Activated CD8-positive, alpha-beta memory T cell treated with anti-CD3 and anti-CD28 coated beads for 36 hours (primary cell): ENCODE measurements around the gene PRKD2. TPM values are rescaled to one million over a fixed set of nuclear protein-coding genes. Genes with fewer than 3 reads are reported as not detected.

Experiments
- CTCF ChIA-PET: fragments of 350-600 bp; sonication (Branson Sonifier 250); formaldehyde crosslinking; loops from one replicate; lab custom pipeline; 2021; ENCODE audit warnings: antibody characterized with exemption; lab: Charles Lee
- POLR2A ChIA-PET: fragments of 350-600 bp; sonication (Branson Sonifier 250); formaldehyde crosslinking; loops from one replicate; lab custom pipeline; 2021; ENCODE audit warnings: antibody characterized with exemption; lab: Charles Lee
- total RNA-seq, 2 experiments: library from RNA; stranded (reverse); gene quantifications; one replicate each; pipeline ENCODE4 v1.2.3, GENCODE V29; 2021

The PRKD2 gene
- total RNA-seq, 2 experiments from 2014 or later = 60.5 to 65.2 TPM

DNA sequence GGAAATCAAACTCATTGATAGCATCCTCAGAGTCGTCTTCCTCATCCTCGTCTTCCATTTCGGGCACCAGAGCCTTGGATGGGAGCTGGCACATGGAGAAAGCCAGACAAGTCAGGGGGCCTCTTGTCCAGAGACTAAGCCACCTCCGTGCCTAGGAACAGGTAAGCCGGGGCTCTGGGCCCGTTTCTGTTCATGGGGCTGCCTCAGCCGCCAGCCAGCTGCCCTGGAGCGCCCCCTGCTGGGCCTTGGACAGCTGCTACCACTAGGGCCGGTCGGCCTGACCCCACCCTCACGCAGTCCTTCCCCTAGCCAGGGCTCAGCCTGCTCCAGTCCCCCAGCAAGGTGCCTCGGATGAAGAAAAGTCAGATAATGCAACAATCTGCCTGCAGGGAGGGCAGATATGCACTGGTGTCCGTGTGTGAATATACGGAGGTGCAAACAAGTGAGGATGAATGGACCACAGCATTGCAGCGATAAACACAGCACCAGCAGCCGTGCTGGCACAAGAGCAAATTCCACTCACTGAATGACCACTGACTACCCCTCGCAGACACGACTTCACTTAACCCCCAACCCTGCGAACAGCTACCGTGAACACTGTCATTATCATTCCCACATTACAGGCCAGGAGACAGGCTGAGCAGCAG is 11.9 kb upstream of the PRKD2 start:
- POLR2A ChIA-PET = interaction anchor here (1.4 kb wide), 1 partner anchor 15 kb away, joined by 7 read pairs; no protein-coding TSS in a partner anchor

DNA sequence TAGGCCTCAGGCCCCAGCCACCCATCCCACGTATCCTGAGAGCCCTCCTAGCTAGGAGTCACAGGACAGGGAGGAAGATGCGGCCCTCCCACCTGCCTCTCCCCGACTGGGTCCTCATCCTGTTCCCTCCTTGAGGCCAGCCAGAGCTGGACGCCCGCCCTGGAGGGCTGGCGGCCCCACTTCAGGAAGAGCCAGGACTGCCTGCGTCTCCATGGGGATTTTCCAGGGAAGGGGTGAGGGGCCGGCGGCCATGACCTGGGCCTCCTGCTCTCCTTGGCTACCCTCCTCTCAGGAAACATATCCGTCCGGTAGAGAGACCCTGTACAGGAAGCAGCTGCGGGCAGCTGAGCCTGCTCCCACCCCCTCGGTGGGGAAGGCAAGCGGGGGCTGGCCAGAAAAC is 11.3 kb upstream of the PRKD2 start:
- ChIA-PET POLR2A (interaction anchor here (1.4 kb wide), 1 partner anchor 15 kb away, joined by 7 read pairs; no protein-coding TSS in a partner anchor), CTCF (interaction anchor here (0.6 to 5.0 kb wide), 26 partner anchors 9 to 206 kb away, joined by 3 to 58 read pairs (median 4); partner anchors contain the start of genes DACT3, FKRP and PTGIR)

More for the DNA sequence above, 11.9 kb upstream of the PRKD2 start:
- CTCF ChIA-PET = interaction anchor here (0.6 to 5.0 kb wide), 30 partner anchors 9 to 504 kb away, joined by 3 to 58 read pairs (median 4); partner anchors contain the start of genes DACT3, FKRP and PTGIR

DNA sequence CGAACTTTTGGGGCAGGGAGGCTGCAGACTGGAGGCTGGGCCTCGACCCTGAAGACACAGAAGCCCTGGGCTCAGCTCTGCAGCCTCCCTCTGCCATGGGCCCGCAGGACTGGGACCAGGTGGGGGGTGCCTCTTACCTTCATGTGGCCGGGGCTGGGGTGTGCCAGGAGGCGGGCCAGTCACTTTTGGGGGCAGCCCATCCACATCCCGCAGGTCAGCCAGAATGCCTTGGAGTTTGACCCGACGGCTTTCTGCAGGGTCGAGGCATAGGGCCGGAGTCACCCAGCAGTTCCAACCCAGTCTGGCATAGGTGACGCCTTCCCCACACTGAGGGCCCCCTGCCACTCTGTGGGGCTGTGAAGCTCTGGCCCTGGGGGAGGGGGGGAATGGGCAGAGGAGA is 10.8 kb upstream of the PRKD2 start:
- ChIA-PET POLR2A (interaction anchor here (1.4 kb wide), 1 partner anchor 14 kb away, joined by 7 read pairs; no protein-coding TSS in a partner anchor), CTCF (interaction anchor here (0.8 to 5.0 kb wide), 16 partner anchors 10 to 206 kb away, joined by 3 to 58 read pairs (median 5); partner anchors contain the start of genes DACT3, FKRP and PTGIR)

DNA sequence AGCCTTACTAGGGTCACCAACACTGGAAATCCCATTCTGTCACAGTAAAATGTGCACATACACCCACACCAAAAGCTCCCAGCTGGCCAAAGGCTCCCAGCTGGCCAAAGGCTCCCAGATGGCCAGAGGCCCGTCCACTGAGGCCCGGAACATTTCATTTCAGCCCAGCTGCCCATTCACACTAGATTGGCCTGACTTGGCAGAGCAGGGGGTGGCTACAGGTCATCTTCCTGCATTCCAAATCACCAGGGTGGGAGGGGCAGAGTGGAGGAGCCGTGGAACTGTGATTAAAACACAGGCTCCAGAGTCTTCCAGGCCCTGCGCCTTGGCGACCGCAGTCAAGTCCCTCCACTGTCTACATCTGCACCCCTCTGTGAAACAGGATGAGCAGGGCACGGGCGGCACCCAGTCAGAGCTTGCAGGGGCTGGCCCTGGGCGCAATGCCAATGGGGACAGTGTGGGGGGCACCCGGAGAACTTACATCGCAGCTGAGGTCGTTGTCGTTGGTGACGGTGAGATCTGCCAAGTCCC is 10.1 kb upstream of the PRKD2 start:
- ChIA-PET CTCF (interaction anchor here (1.7 to 5.0 kb wide), 2 partner anchors 23 to 46 kb away, joined by 4 to 58 read pairs; no protein-coding TSS in a partner anchor), POLR2A (no interaction called here)

DNA sequence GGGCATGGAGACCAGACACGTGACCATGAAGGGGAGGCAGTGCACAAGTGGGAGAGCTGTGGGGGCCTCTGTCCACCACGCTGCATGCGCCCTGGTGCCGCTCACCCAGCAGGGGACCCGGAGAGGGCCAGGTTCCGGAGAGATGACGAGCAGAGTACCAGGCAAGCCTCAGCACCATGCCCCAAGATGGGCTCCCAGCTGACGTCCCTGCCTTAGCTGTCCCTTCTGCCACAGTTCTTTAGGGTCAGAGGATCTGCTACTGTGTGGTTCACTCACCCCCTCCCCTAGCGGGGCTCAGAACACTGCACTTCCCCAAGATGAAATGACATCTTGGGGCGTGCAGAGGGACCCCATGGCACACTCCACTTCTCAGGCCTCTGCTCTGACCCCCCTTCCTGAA is 9.6 kb upstream of the PRKD2 start:
- ChIA-PET CTCF (interaction anchor here (5.0 kb wide), 1 partner anchor 22 kb away, joined by 58 read pairs; no protein-coding TSS in a partner anchor), POLR2A (no interaction called here)

DNA sequence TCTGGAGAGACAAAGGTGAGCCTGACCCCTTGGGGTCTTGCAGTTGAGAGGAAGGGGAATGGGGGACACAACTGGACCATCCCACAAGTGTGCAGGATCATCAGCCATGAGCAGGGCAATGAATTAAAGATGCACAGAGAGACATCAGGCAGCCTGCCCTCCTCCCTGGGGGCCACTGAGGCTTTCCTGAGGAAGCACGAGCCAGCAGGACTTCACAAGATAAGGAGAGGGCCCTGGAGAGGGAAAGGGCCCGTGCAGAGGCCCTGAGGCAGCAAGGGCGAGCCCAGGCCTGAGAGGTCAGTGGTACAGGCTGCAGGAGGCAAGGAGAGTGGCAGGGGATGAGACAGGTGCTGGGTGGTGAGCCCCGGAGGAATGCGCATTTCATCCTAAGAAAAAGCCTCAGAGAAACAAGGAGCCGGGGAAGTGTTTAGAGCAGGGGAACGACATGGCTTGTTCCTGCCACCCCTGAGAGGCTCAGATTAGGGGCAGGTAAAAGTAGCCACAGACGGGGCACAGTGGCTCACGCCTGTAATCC is 9.0 kb upstream of the PRKD2 start:
- CTCF ChIA-PET = no interaction called here
- POLR2A ChIA-PET = no interaction called here

DNA sequence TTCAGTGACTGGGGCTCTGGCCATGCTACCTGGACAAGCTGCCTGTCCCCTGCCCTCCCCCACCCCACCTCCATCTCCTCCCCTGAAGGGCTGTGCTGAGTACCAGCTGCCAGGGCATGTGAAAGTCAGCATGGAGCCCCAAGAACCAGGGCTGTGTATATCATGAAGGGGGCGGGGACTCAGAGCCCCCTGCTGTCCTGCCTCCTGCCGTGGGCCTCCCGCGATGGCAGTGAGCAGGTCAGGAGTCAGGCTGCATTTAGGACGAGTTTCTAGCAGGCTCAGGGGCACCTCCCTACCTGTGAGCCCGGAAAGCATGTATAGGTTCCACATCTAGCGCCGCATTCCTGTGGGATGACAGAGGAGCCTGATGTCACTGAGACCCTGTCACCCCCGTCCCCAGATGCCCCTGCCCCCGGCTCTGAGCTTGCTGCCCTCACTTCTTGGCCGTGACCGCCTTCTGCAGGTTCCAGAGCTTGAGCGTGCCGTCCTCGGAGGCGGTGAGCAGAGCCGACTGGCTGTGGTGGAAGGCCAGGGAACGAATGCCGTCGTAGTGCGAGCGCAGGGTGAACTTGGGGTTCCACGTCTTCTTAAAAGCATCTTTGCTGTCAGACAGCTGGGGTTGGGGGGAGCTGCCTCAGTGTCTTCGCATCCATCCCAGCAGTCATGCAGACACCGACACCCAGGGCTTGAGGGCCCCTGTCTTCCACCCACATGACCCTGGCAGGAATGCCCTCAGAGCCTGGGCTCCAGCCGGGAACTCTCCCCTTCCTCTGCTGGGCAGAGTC is 8.3 kb upstream of the PRKD2 start:
- ChIA-PET CTCF (interaction anchor here (1.1 kb wide), 1 partner anchor 21 kb away, joined by 3 read pairs; no protein-coding TSS in a partner anchor), POLR2A (interaction anchor here (0.6 kb wide), 1 partner anchor 43 kb away, joined by 5 read pairs; no protein-coding TSS in a partner anchor)

DNA sequence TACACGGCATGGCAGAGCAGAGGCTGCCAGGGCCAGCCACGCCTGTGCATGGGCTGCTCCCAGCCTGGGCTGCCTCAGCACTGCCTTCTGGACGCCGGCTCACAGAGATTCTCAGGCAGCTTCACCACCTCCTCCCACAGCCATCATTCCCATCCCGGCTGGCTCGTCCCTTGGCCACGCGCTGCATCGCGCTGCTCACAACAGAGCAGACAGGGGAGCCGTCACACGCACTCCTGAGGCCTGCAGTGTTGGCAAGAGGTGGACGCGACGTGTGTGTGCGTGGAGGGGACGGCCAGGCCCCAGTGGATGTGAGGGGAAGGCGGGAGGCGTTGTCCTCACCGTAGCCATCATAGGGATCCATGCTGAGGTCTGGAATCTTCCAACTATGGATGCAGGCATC is 7.6 kb upstream of the PRKD2 start:
- CTCF ChIA-PET = interaction anchor here (1.1 kb wide), 1 partner anchor 20 kb away, joined by 3 read pairs; no protein-coding TSS in a partner anchor
- POLR2A ChIA-PET = interaction anchor here (0.6 kb wide), 1 partner anchor 44 kb away, joined by 5 read pairs; no protein-coding TSS in a partner anchor

DNA sequence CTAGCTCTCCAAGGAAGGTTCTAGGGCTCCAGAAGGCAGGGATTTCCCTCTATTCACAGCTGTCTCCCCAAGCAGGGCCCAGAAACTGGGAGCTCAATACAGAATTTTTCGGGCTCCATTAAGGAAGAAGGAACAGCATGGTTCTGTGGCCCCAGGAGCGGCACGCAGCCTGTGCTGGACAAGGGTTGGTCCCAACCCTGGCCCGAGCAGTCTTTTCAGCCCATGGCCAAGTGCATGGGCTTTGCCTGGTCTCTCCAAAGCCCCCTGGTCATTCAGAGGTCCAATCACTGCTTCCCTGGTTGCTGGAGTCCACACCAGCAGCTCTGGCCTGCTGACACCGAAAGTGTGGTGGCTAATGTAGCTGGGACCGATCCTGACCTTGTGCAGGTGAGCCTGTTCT is 6.6 kb upstream of the PRKD2 start:
- CTCF ChIA-PET = interaction anchor here (0.7 to 1.3 kb wide), 3 partner anchors 12 to 117 kb away, joined by 3 read pairs; no protein-coding TSS in a partner anchor
- POLR2A ChIA-PET = no interaction called here

DNA sequence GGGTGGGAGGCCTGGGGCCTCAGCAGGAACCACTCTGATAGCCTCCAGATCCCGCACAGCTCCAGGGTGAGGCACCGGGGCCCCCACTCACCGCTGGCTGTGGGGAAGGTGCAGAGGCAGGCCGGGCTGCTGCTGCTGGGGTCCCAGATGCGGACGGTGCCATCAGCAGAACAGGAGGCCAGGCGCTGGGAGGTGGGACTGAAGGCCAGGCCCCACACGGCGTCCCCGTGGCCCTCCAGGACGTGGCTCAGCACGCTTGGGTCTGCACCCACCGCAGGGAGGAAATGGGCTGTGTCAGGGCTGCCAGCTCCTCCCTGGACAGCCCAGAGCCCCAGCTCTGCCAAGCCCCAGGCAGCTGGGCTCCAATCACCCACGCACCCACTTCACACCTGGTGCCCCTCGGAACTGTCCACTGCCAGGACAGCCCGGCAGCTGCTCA is 6.1 kb upstream of the PRKD2 start:
- POLR2A ChIA-PET = no interaction called here

DNA sequence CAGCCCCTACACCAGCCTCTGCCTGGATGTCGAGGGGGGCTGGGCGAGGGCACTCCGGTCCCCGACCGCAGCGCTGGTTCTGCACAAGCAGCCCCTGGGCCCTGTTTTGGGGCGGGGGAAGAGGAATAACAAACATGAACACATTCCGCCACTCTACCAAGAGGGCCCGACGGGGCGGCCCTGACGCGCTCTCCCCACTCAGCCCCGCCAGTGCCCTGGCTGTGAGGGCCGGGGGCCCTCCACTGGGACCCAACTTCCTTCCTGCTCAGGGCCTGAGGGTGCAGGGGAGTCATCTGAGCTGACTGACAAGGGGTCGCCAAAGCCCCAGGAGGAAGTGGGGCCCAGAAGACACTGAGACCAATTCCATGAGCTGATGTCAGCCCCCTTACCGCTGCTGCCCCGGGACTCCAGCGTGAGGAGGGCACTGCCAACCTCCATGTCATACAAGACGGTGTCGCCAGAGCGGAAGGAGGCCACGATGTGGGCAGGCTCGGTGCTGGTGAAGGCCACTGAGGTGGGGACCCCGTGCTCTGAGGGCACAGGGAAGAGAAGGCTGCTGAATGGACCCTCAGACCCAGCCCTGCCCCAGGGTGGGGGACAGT is 5.6 kb upstream of the PRKD2 start:
- POLR2A ChIA-PET = no interaction called here
- CTCF ChIA-PET = interaction anchor here (1.3 kb wide), 1 partner anchor 31 kb away, joined by 3 read pairs; no protein-coding TSS in a partner anchor

More for the DNA sequence above, 6.1 kb upstream of the PRKD2 start:
- CTCF ChIA-PET = interaction anchor here (1.0 to 1.3 kb wide), 2 partner anchors 30 to 117 kb away, joined by 3 read pairs; no protein-coding TSS in a partner anchor

DNA sequence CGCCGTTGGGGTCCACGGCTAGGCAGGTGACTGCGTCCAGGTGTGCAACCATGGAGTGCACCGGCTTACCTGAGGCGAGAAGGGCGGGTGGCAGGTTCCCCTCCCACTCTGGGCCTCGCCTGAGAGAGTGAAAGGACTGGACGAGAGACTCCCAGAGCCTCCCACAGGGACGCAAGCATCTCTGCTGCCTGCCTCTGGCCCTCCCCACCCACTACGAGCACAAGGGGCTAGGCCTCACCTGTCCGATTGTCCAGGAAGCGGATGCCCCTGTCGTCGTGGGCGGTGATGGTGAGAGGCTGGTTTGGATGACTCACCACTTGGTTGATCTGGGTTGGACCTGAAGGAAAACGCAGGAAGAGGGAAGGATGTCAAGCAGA is 5.1 kb upstream of the PRKD2 start:
- CTCF ChIA-PET = interaction anchor here (0.9 to 1.3 kb wide), 3 partner anchors 18 to 32 kb away, joined by 3 read pairs; no protein-coding TSS in a partner anchor
- POLR2A ChIA-PET = no interaction called here

DNA sequence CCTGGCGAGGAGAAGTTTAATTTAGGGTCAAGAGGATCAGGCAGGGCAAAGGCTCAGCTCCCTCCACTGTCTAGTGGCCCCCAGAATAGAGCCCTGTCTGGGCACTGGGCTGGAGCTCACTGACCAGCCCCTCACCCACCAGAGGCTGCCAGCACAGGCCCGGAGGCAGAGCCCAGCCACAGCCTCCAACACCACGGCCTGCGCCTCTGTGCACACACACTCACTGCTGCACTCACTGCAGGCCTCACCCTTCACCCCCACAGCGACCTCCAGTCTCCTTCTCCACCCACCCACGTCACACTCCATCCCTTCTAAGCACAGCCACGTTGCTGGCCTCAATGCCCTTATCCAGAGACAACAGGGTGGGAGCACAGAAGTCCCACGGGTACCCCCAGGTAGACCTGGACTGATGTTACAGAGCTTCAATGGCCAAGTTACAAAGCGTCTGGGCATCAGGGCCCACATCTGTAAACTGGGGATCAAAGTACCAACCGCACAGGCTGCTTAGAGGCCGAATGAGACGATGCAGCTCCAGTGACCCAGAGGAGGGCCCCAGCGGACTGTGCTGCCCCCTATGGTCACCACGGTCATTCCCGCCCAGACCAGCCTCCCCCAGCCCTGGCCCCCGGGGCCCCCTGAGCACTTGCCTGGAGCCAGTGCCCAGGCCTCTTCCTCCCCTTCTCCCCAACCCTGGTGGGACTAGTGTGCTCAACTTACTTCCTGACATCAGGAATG is 4.5 kb upstream of the PRKD2 start:
- CTCF ChIA-PET = interaction anchor here (0.9 to 1.0 kb wide), 3 partner anchors 18 to 37 kb away, joined by 3 to 5 read pairs (median 3); no protein-coding TSS in a partner anchor

DNA sequence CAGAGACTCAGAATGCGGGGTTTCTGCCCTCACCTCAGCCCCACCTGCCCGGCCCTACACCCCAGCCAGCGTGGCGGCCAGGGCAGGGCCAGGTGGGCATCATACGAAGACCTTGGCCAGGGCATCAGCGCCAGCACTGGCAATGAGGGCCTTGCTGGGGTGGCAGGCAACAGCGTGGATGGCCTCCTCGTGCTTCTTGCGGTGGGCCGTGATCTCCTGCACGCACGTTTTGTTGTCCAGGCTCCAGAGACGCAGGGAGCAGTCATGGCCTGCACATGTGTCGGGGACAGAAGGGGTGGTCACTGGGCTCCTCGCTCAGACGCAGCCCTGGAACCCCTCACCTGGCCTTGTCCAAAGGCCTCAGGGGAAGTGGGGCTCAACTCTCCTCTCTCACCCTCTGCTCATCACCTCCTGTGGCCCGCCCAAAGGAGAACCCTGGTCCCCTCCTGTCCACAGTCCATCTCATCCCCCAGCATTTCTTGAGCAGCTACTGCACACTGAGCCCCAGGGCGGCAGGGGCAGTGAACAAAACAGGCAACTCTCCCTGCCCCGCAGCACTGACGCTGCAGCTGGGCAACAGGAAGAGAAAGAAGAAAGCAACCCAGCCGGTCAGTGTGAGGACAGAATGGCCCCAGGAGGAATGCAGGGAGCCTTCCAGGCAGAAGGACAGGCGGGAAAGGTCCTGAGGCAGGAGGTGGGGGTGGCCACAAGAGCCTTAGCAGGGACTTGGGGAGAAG is 3.8 kb upstream of the PRKD2 start:
- ChIA-PET POLR2A (no interaction called here), CTCF (interaction anchor here (0.9 kb wide), 1 partner anchor 37 kb away, joined by 5 read pairs; no protein-coding TSS in a partner anchor)

More for the DNA sequence above, 4.5 kb upstream of the PRKD2 start:
- POLR2A ChIA-PET = no interaction called here

DNA sequence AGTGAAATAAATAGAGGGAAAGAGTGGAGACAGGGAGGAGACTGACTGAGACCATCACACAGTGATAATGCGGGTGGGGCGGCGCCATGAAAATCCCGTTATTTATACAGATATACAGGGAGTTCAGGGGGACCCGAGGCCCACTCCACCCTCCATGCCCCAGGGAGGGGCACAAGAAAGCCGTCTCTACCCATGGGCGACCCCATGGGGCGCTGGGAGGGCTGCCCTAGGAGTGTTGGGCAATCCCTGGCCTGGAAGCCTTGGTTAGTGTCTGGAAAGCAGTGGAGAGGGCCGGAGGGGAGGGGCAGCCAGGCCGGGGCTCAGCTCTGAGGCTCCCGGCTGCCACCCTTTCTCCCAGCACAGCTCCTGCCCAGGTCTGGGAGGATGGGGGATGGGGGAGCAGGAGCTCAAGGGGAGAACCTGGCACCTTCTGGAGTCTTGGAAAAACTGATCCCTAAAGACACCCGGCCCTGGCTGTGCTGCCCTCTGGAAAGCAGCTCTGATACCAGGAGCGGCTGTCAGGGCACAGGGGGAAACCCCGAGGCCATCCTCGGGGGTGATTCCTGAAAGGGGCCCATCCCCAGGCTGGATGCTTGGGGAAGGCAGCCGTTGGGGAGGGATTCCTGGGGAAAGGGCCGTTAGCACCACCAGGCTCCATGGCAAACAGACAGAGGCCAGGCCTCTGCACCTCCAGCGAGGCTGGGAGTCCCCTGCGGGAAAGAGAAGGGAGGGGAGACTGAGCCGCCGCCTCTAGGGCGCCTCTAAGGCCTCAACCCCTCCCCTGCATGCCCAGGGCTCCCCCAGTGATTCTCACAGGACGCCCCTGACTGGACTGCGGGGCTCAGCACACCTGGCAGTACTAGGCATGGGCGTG is 3.0 kb upstream of the PRKD2 start:
- ChIA-PET CTCF (no interaction called here), POLR2A (no interaction called here)
